Stimulated activated CD4-positive, alpha-beta T cell treated with anti-CD3 and anti-CD28 coated beads, Interleukin-12 subunit alpha, Interleukin-12 subunit beta, amount 100 ng/mL, for 48 hours (primary cell): Measurements from ENCODE around the gene GNRH2.
"Not testable (repeated sequence)": the region's sequence is repeated elsewhere in the genome, so short reads cannot be mapped to it uniquely, and the experiment has no call there.

ENCODE experiments used
- DNase-seq, 3 donors: peaks; one replicate each; pipeline ENCODE4 v3.0.0-alpha.2; 2020; ENCODE audit warnings: low read depth in 2 of 3, low spot score in 1 of 3

Gene GNRH2

GRCh38 chr20:3072530-3073250, 29.3 kb downstream of the GNRH2 start:
- no peak for DNase-seq

DNA sequence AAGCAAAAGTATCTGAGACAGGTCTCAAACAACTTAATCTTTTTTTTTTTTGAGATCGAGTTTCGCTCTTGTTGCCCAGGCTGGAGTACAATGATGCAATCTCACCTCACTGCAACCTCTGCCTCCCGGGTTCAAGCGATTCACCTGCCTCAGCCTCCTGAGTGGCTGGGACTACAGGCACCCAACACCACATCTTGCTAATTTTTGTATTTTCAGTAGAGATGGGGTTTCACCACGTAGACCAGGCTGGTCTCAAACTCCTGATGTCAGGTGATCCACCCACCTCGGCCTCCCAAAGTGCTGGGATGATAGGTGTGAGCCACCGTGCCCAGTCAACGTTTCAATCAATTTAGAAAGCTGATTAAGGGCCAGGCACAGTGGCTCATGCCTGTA, 29.8 kb downstream of the GNRH2 start:
- DNase-seq = not testable (repeated sequence)

- no peak for DNase-seq
Measured at GRCh38 chr20:3074812-3075211, 31.4 kb downstream of the GNRH2 start.

DNA sequence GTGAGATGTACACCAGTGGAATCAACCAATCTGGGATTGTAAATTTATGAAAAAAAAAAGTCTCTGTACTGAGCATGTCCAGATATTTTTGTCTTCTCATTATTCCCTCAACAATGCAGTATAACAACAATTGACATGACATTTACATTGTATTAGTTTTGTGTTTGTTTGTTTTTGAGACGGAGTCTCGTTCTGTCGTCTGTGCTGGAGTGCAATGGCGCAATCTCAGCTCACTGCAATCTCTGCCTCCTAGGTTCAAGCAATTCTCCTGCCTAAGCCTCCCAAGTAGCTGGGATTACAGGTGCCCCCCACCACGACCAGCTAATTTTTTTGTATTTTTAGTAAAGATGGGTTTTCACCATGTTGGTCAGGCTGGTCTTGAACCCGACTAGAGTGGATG, 31.9 kb downstream of the GNRH2 start:
- DNase-seq = not testable (repeated sequence)

DNA sequence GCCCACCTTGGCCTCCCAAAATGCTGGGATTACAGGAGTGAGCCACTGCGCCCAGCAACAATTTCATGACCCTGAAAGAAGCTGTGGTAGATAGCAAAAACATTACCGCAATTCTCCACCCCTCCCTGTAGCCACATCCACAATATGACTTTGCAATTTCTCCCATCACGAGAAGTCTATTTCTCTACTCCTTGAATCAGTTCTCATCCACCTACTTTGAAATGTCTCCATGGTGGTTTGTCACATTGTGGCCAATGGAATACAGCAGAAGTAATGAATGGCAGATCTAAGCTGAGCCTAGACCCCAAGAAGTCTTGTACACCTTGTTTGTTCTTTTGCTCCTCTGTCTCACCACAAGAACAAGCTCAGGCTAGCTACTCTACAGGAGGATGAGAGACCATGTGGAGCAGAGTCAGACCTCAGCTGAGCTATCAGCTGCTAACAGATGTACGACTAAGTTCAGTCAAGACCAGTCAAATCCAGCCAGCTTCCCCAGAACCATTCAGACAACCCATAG, 34.3 kb downstream of the GNRH2 start:
- DNase-seq = no peak

DNA sequence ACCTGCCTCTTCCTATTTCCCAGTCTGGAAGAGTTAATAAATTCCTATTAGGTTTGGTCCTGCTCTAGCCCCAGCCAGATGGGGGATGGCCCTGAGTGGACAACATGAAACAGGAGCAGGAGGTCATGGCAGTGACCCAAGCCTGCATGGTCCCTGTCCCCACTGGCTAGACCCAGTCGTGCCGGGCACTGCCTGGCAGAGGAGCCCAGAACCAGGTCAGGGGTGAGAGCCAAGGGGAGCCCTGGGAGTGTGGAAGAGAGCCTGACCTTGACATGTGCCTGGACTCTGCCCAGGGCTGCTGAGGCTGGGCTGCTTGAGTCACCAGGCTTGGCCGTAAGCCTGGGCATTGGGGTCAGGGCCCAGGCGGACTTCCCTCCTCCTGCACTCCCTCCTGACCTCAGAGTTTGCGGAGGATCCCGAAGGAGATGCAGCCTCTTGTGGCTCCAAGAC, 37.5 kb downstream of the GNRH2 start:
- DNase-seq = no peak

DNA sequence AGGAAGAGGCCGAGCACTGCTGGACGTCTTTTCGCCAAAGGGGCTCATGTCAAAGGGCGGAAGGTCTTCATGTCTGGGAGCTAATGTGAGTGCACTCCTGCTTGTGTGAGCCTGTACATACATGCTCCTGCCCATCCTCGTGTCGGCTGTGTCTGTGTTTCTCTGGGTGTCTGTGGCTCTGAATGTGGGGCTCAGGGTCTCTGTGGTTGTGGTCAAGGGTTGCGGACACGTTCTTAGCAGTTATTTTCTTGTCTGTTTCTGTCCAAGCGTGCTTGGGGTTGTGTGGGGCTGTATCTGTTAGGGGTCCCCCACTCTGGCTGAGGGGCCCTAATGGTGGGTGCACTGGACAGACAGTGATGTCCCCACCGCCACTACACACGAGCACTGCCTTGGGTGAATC, 38.2 kb downstream of the GNRH2 start:
- DNase-seq = no peak

DNA sequence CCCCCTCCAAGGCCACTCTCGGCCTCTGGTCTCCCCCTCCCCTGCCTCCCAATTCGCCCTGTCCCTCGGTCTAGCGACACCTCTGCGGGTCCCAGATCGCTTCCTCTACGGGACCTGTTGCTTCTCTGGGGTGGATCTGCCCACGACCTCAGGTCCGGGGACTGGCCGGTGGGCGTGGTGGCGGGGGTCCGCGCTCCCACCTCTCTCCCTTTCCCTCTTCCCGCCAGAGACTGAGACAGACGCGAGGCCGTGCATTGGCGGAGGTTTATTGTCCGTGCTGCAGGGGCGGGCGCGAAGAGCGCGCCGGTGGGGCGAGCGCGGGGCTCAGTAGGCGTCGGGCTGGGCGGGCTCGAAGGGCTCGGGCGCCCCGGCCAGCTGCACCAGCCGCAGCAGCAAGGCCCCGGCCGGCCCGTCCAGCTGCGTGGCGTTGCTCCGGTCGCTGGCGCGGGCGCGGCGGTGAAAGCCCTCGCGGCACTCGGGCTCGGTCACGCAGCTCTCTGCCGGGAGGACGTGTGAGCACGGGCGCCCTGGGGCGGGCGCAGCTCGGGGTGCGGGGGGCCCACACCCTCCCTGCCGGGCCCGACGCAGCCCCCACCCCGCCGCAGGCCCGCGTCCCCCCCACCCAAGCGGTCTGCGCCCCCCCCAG, 39.0 kb downstream of the GNRH2 start:
- DNase-seq = no peak

GRCh38 chr20:3082955-3083952, 39.8 kb downstream of the GNRH2 start:
- DNase-seq = no peak

DNA sequence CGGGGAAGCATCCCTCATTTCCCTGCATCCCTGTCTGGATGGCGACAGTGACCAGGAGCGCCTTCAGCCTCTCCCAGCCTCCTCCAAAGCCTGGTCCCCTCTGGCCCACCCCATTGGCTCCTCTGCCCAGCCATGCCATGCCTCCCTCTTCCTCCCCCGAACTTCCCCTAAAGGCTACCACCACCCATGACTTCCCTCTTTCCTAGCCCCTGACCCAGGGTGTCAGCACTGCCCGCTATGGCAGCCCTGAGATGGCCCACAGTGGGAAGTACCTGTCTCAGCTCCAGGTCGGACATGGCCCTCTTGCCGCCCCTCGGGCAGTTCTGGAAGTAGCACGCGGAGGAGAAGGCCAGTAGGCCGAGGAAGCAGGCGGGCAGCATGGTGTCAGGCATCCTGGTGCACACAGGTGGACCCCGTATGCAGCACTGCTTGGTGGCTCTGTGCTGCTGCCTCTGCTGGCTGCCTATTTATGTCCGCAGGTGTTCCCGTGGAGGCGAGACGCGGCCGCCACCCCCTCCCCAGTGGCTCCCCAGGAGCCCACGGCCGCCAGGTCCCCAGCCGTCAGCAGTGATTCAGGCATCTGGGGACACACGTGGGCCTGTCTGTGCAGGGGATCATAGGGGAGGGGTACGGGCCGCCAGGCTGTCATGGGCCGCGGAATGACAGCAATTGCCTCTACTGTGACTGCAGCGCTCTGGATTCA, 41.0 kb downstream of the GNRH2 start, which contains the start of gene AVP:
AVP (minus strand) TSS at position 442 of the 703 bp plus-strand sequence; CDS start at position 392, 50 bp downstream.
- DNase-seq = no peak

- DNase-seq = no peak
Measured at GRCh38 chr20:3084986-3085360, 41.6 kb downstream of the GNRH2 start.

DNA sequence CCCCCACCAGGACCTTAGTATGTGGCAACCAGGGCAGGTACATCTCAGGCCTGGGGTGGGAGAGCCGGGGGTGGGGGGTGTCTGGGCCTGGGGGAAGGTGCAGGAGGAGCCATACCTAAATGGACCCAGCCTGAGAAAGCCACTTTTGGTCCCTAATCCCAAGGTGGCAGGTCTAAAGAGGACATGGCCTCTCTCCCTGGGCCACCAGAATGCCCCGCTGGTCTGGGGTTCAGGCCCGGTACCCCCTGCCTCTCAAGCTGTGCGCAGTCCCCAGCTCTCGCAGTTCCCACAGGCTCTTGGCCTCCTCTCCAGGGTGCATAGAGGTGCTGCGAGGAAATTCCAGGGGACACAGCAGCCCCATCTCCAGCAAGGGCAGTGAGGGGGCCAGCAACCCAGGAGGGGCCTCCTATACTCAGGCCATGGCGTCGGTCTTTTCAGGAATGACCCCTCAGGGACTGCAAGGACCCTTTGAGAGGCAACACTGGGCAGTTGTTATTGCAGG, 42.2 kb downstream of the GNRH2 start:
- DNase-seq = no peak

DNA sequence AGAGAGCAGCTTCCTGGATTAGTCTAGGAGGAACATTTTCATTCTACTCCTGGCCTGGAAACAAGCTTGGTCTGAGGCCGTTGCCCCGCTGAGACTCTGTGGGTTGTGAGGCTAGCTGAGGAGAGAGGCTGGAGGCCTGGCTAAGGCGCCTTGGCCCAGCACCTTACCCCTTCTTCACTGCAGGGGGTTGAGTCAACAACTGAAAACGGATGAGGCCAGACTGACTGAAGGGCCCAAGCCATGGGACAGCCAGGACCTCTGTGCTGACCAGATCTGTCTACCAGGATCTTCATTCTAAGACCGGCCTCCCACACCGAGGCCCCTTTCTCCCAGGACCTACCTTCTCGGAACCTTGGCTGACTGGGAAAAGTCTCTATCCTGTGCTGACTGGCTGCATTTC, 44.6 kb downstream of the GNRH2 start:
- DNase-seq = no peak

GRCh38 chr20:3090565-3090964, 47.1 kb downstream of the GNRH2 start:
- DNase-seq = no peak

- DNase-seq = no peak
Measured at GRCh38 chr20:3092611-3093379, 49.4 kb downstream of the GNRH2 start.

- no peak for DNase-seq
Measured at GRCh38 chr20:3093861-3094361, 50.5 kb downstream of the GNRH2 start.

- no peak for DNase-seq
Measured at GRCh38 chr20:3094848-3095629, 51.6 kb downstream of the GNRH2 start.
